Pancreas (tissue), 10 donors: ENCODE data around the gene FEM1B. TPM values are rescaled to one million over a fixed set of nuclear protein-coding genes. Genes with fewer than 3 reads are reported as not detected.

Experiments used
- ATAC-seq, 4 donors: fragments of 200-7000 bp; cut with Tn5 transposase; one replicate each; pipeline versions ENCODE4 v1.8.0 to v1.9.1; 2020; ENCODE audit warnings: mild to moderate bottlenecking in 4 of 4, moderate library complexity in 4 of 4
- DNase-seq, 6 donors: peaks; one replicate each; pipeline ENCODE4 v3.0.0-alpha.2; 2020
- FAIRE-seq: peaks from 2 replicates; lab custom pipeline; 2012; peaks lifted over from hg19 to GRCh38; lab: Jason Lieb, UNC
- H3K27ac ChIP-seq, 4 donors: fragments of 200-600 bp; sonication (generic); 1 replicate in 3 of 4; 2 replicates in 1 of 4; pipeline versions ENCODE4 v1.5.0 to v1.8.0; 2020
- H3K27me3 ChIP-seq, 4 donors: fragments of 200-600 bp; one replicate each; pipeline ENCODE4 v1.8.0; 2021
- H3K36me3 ChIP-seq, 3 donors: fragments of 200-600 bp; sonication (generic) in 1 of 3; one replicate each; pipeline versions ENCODE4 v1.5.0 to v1.8.0; 2020 to 2021
- H3K4me1 ChIP-seq, 3 donors: fragments of 200-600 bp; one replicate each; pipeline ENCODE4 v1.8.0; 2021
- H3K4me3 ChIP-seq, 4 donors: fragments of 200-600 bp; sonication (generic) in 2 of 4; one replicate each; pipeline versions ENCODE4 v1.5.0 to v1.8.0; 2020 to 2021
- H3K9me3 ChIP-seq, 4 donors: fragments of 200-600 bp; one replicate each; pipeline ENCODE4 v1.8.0; 2021
- CTCF ChIP-seq, 4 donors: fragments of 200-600 bp; sonication (generic) in 3 of 4; IDR thresholded peaks; one replicate each; pipeline versions ENCODE4 v1.5.0 to v1.8.0; 2021; ENCODE audit warnings: antibody characterized with exemption in 4 of 4
- WGBS, 2 donors: extraction: QIAGEN DNeasy Blood & Tissue Kit; methylation state at CpG; one replicate each; pipeline ENCODE4 v1.1.7; 2013; 5-methylcytosine and 5-hydroxymethylcytosine counted together
- intact Hi-C, 3 donors: fragments of 100-400 bp; cut with DNase I; formaldehyde crosslinking; loops; one replicate each; pipeline versions ENCODE4 v1.11.1 to v1.14.2; 2022
- polyA plus RNA-seq, 2 donors: library from polyadenylated mRNA; stranded (reverse); fragments of 200-250 nt; gene quantifications; one replicate each; pipeline ENCODE4 v1.2.3, GENCODE V29; 2013
- total RNA-seq, 6 donors: library from RNA; stranded (reverse); fragmentation: NEBNext Ultra II Directional in 4 of 6; extraction: Animal tissue kit (Norgen Biotek cat#: 25700) in 4 of 6; gene quantifications; one replicate each; pipeline versions ENCODE4 v1.2.1 to v1.2.4, GENCODE V29; 2021 to 2023
- donor health status: healthy with polysubstance abuse.
- donor health status: DM: no; HTN: no; CAD: no; lungs with moderate emphysema.
- donor health status: DM: no; HTN: no; CAD: no.
- donor health status: control.
- donor health status: control.
- donor health status: Bipolar disorder and iron deficiency.
- donor health status: DM: yes; HTN: yes; CAD: no.
- donor health status: DM: no; HTN: no; CAD: no.
- donor health status: DM: no; HTN: no; CAD: no.
- donor health status: DM: yes; HTN: yes; CAD: no.

The FEM1B gene
- total and polyA plus RNA-seq, 8 donors: 3.5 to 25.4 (median 13.6) TPM

GRCh38 chr15:68318008-68318835 lies 40.7 kb downstream of the FEM1B start:
- WGBS, 2 donors: 82 to 87% methylated on average over 6 of the region's 6 CpGs
- no peak overlapping the region for H3K27ac ChIP-seq
- no peak for ATAC-seq
- TF ChIP-seq CTCF (IDR thresholded peaks at IDR 0.05): no peak
- H3K9me3 ChIP-seq: no peaks in the 10 kb centered on the region
- intact Hi-C loops: no loop called here
- no peak overlapping the region for H3K4me3 ChIP-seq
- FAIRE-seq: no peak
- no peaks in the 10 kb centered on the region for H3K36me3 ChIP-seq
- H3K4me1 ChIP-seq: no peaks in the 10 kb centered on the region
- peak in 1 of 6 donors; percentile 33 for DNase-seq
- no peaks in the 10 kb centered on the region for H3K27me3 ChIP-seq

DNA sequence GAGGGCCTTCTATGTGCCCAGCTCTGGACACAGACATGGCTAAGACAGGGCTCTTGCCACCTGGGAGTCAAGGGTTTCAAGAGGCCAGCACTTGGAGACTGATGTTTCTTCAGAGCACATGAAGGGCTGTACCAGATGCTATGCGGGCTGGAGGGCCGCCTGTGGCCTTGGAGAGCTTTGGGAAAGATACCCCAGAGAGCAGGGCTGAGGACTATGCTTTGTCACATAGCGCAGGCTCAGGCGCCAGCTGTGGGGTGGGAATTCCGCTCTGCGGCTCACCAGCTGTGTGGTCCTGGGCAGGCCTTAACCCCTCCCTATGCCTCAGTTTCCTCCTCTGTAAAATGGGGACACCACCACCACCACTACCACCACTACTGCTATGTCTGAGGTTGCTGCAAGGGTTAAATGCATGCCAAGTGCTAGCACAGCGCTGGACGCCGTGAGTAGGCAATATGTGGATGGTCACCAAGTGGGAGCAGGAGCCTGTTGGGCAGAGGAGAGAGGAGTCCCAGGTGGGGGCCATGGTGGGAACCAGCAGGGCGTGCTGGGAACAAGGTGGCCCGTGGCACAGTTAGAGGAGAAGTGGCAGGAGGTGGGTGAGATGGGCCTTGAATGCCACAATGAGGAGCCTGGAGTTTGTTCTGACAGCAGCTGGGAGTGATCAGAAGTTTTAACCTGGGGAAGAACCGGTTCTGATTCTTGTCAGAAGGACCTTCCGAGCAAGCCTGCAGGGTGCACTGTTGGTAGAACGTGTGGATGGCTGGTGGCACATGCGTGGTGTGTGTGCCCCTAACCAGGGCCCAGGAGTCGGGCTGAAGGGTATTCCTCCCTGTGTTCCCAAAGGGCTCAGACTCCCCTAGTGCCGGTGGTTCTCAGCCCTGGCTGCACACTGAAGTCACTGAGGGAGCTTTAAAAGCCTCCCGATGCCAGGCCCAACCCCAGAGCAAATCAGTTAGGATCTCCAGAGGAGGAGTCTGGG lies 41.7 kb downstream of the FEM1B start:
- H3K27ac ChIP-seq: no peak overlapping the region
- 81 to 90% methylated on average over 18 of the region's 18 CpGs for WGBS, 2 donors
- TF ChIP-seq CTCF (IDR thresholded peaks at IDR 0.05): no peak
- H3K4me1 ChIP-seq: no peaks in the 10 kb centered on the region
- no peak for ATAC-seq
- H3K4me3 ChIP-seq: no peak overlapping the region
- H3K27me3 ChIP-seq: no peaks in the 10 kb centered on the region
- DNase-seq: peak in 1 of 6 donors; percentile 39
- intact Hi-C loops: no loop called here
- H3K9me3 ChIP-seq: no peaks in the 10 kb centered on the region
- no peak for FAIRE-seq
- no peaks in the 10 kb centered on the region for H3K36me3 ChIP-seq

- DNase-seq: peak in 1 of 6 donors; percentile 31
- H3K27me3 ChIP-seq: no peaks in the 10 kb centered on the region
- ATAC-seq: no peak
- intact Hi-C loops: no loop called here
- no peak for FAIRE-seq
- no peaks in the 10 kb centered on the region for H3K36me3 ChIP-seq
- no peak overlapping the region for H3K27ac ChIP-seq
- 92 to 93% methylated on average over 12 of the region's 12 CpGs for WGBS, 2 donors
- TF ChIP-seq CTCF (IDR thresholded peaks at IDR 0.05): no peak
- no peaks in the 10 kb centered on the region for H3K9me3 ChIP-seq
- no peak overlapping the region for H3K4me3 ChIP-seq
- H3K4me1 ChIP-seq: no peaks in the 10 kb centered on the region
Measured at GRCh38 chr15:68319997-68320396, 42.5 kb downstream of the FEM1B start.

GRCh38 chr15:68321229-68321628 lies 43.7 kb downstream of the FEM1B start:
- DNase-seq: no peak

More at GRCh38 chr15:68321229-68321628, 43.7 kb downstream of the FEM1B start:
- no peak for TF ChIP-seq CTCF (IDR thresholded peaks at IDR 0.05)
- Histone ChIP-seq H3K4me1 (no peaks in the 10 kb centered on the region), H3K27me3 (no peaks in the 10 kb centered on the region), H3K36me3 (no peaks in the 10 kb centered on the region), H3K9me3 (no peaks in the 10 kb centered on the region), H3K4me3 (no peak overlapping the region), H3K27ac (no peak overlapping the region)
- ATAC-seq: no peak
- intact Hi-C loops: no loop called here
- 56 to 83% methylated on average over 7 of the region's 7 CpGs for WGBS, 2 donors
- no peak for FAIRE-seq
